ENCODE results near the gene TNPO2.
"Not testable (repeated sequence)": the region's sequence is repeated elsewhere in the genome, so short reads cannot be mapped to it uniquely, and the experiment has no call there.

TNPO2 gene

DNA sequence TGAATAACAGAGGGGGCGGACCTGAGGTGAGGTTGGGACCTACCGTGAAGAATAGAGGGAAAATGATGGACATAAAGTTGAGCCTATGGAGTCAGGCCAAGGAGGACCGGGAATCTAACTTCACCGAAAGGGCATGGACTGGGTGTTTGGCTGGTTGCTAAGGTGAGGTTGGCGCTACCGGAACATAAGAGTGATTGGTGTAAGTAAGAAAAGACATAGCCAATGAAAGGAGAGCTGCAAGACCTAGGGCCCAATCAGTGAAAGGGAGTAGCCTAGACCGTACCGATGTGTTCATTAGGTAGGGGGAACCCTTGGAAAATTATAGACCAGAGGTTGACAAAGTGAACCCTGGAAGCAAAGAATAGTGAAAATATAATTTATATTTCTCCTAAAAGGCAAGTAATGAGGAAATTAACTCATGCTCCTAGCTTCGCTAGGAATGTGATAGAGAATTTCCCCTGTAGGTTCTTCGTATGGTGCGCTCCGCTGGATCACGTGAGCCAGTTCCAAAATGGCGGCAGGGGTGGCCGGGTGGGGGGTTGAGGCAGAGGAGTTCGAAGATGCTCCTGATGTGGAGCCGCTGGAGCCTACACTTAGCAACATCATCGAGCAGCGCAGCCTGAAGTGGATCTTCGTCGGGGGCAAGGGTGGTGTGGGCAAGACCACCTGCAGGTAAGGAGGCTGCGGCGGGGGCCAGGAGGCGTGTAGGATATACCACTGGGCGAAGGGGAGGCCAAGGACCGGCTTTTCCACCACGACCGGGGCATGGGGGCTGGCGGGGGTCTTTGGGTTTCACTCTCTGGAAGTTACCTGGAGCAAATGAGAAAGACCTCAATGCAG lies 13.5 kb upstream of the TNPO2 start, which contains the start of gene GET3:
Gene GET3 (plus strand): TSS at position 503 of the 840 bp plus-strand sequence. CDS start 9 bp downstream, at position 512.
- peak; percentile 99 for DNase-seq (ENCODE audit: low spot score)

DNA sequence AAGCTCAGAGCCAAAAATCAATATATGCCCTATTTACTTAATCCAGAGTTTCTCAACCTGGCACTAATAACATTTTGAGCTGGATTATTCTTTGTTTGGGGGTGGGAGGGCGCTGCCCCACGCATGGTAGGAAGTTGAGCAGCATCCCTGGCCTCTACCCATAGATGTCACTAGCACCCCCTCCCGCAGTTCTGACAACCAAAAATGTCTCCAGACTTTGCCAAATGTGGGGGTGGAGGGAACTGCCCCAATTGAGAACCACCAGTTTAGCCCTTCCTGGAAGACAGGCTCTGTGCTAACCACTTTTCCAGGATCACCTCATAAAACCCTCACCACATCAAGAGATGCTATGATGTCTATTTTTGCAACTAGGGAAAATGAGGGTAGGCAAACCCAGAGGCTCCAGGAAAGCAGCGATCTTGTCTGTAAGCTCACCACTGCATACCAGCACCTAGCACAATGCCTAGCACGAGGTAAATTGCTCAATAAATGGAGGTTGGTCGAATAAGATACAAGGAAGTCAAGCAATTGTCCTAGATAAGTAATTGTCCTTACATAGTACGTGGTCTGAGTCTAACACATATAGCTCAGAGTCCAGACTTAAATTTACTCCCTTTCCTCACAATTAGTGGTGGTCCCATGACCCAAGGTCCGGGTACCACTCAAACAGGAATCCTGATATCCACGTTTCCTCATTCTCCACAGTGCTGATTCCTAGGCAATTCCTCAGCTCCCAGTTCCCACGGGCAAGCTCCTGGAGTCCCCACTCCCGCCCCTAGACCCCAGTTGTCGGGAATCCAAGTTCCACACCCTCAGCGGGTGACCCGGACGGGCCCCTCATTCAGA lies 9.9 kb upstream of the TNPO2 start:
- peak; percentile 23 for DNase-seq (ENCODE audit: low spot score)

DNA sequence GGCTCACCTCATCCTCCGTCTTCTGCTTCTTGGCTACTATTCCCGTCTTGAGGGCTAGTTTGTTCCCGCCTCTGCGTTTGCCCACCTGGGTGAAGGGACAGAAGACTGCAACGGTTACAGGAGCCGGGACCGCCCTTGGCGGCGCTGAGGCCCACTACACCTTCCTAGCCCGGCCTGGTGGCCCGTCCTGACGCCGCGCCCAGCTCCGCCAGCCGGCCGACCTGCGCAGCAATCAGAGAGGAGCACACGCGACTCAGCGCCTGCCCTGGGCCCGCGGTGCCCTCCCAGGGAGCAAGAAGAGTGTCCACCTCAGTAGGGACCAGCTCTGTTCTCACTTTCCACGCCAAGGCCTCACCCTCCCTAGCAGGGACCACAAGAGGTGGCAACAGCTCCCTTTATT lies 7.6 kb upstream of the TNPO2 start:
- no peak for DNase-seq (ENCODE audit: low spot score)

GRCh38 chr19:12730064-12730463 lies 6.3 kb upstream of the TNPO2 start:
- DNase-seq (ENCODE audit: low spot score) = no peak

DNA sequence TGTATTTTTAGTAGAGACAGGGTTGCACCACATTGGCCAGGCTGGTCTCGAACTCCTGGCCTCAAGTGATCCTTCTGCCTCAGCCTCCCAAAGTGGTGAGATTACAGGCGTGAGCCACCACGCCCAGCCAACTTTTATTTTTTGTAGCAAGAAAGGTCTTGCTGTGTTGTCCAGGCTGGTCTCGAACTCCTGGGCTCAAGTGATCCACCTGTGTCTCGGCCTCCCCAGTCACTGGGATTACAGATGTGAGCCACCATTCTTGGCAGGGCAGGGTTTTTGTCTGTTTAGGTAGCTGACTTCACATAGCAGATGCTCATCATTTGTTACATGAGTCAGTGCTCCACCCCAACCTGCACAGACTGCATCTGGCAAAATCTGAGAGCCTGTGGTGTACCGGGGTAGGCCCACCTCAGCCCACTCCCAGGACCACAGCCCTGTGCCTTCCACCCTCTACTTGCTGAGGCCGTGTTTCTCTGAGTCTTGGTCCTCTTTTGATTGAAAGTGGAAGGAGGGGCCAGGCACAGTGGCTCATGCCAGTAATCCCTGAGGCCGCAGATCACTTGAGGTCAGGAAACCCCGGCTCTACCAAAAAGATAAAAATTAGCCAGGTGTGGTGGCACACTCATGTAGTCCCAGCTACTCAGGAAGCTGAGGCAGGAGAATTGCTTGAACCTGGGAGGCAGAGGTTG lies 4.2 kb upstream of the TNPO2 start:
- no peak for DNase-seq (ENCODE audit: low spot score)

DNA sequence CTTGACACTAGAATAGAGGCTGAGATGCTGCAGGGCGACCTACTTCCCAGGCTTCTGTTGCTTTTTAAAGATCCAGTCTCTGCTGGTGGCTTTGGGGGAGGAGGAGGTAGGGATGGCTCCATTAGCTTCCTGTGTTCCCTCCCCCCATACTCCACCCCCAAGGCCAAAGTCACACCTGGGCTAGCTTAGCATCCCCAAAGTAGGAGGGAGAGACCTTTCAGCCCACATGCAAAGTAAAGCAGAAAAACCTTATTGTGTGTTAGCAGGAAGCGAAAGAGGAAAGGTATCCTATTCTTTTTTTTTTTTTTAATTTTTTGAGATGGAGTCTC lies 3.2 kb upstream of the TNPO2 start:
- no peak for DNase-seq (ENCODE audit: low spot score)

DNA sequence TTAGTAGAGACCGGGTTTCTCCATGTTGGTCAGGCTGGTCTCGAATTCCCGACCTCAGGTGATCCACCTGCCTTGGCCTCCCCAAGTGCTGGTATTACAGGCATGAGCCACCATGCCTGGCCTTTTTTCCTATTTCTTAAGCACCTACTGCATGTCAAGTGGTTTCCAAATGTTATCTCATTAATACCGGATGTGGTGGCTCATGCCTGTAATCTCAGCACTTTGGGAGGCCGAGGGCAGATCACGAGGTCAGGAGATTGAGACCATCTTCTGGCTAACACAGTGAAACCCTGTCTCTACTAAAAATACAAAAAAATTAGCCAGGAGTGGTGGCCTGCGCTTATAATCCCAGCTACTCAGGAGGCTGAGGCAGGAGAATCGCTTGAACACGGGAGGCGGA lies 1.9 kb upstream of the TNPO2 start:
- DNase-seq (ENCODE audit: low spot score) = not testable (repeated sequence)

DNA sequence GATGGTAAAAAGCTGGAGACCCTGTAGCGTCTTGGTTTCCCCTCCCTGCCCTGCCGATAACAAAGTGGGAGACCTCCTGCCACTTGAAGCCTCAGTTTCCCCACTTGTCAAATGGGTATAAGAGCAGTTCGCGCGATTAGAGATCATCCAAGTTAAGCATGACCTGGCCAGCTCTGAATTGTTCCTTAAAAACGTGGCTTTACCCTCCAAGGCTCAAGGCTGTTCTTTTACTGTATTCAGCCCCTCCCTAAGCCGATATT lies 421 bp downstream of the TNPO2 start:
- DNase-seq (ENCODE audit: low spot score) = no peak

- DNase-seq (ENCODE audit: low spot score) = peak; percentile 98
Observed at GRCh38 chr19:12722566-12723380, 959 bp downstream of the TNPO2 start.

- DNase-seq (ENCODE audit: low spot score) = peak; percentile 49
Observed at GRCh38 chr19:12721656-12722565, 1.8 kb downstream of the TNPO2 start.

GRCh38 chr19:12720851-12721655 lies 2.7 kb downstream of the TNPO2 start:
- DNase-seq (ENCODE audit: low spot score) = no peak

DNA sequence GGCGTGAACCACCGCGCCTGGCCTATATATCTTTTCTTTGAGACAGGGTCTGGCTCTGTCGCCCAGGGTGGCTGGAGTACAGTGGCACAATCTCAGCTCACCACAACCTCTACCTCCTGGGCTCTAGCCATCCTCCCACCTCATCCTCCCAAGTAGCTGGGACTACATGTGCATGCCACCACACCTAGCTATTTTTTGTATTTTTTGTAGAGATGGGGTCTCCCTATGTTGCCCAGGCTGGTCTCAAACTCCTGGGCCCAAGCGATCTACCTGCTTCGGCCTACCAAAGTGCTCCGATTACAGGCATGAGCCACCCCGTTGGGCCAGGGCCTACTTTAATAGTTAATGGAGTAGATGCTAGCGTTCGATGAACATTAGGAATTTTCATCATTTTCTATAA lies 3.4 kb downstream of the TNPO2 start:
- DNase-seq (ENCODE audit: low spot score) = no peak

DNA sequence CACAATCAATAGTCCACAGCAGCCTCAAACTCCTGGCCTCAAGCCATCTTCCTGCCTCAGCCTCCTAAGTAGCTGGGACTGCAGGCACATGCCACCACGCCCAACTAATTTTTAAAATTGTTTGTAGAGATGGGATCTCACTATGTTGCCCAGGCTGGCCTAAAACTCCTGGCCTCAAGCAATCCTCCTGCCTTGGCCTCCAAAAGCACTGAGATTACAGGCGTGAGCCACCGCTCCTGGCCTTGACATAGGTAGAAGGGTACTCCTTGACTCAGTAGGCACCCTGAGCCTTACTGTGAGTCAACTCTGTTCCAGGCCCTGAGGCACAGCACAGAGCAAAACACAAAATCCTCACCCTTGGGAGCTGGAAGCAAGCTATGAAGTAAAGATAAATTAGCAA lies 7.8 kb downstream of the TNPO2 start:
- DNase-seq (ENCODE audit: low spot score) = no peak

- no peak for DNase-seq (ENCODE audit: low spot score)
Observed at GRCh38 chr19:12715102-12715501, 8.6 kb downstream of the TNPO2 start.

GRCh38 chr19:12713304-12713703 lies 10.4 kb downstream of the TNPO2 start:
- not testable (repeated sequence) for DNase-seq (ENCODE audit: low spot score)

- DNase-seq (ENCODE audit: low spot score) = not testable (repeated sequence)
Observed at GRCh38 chr19:12712077-12712476, 11.7 kb downstream of the TNPO2 start.

GRCh38 chr19:12711187-12711586 lies 12.5 kb downstream of the TNPO2 start:
- no peak for DNase-seq (ENCODE audit: low spot score)

DNA sequence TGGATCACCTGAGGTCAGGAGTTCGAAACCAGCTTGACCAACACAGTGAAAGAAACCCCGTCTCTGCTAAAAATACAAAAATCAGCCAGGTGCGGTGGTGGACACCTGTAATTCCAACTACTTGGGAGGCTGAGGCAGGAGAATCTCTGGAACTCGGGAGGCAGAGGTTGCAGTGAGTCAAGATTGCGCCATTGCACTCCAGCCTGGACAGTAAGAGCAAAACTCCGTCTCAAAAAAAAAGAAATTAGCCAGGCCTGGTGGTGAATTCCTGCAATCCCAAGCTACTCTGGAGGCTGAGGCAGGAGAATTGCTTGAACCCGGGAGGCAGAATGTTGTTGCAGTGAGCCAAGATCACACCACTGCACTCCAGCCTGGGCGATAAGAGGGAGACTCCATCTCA lies 15.1 kb downstream of the TNPO2 start:
- DNase-seq (ENCODE audit: low spot score) = no peak

- DNase-seq (ENCODE audit: low spot score) = no peak
Observed at GRCh38 chr19:12706332-12706718, 17.4 kb downstream of the TNPO2 start.
